Right ventricle myocardium superior (tissue), 1 donor: ENCODE results near the gene NUP153. TPM values are rescaled to one million over a fixed set of nuclear protein-coding genes. Genes with fewer than 3 reads are reported as not detected.
"Not testable (repeated sequence)": the region's sequence is repeated elsewhere in the genome, so short reads cannot be mapped to it uniquely, and the experiment has no call there.

Source experiments
- ATAC-seq: fragments of 200-7000 bp; cut with Tn5 transposase; one replicate; pipeline ENCODE4 v1.9.1; 2020; ENCODE audit warnings: mild to moderate bottlenecking; ENCODE audit not compliant: poor library complexity
- DNase-seq: peaks from one replicate; pipeline ENCODE4 v3.0.0-alpha.2; 2020
- intact Hi-C: fragments of 100-400 bp; cut with DNase I; formaldehyde crosslinking; loops from one replicate; pipeline ENCODE4 v1.11.2; 2022
- total RNA-seq: library from RNA; stranded (reverse); fragmentation: NEBNext Ultra II Directional; extraction: Animal tissue kit (Norgen Biotek cat#: 25700); gene quantifications from one replicate; pipeline ENCODE4 v1.2.1, GENCODE V29; 2021
- donor health status: DM: no; HTN: yes; CAD: no; lungs with severe emphysema.

Gene NUP153
- total RNA-seq, 1 donor from 2014 or later: 23.6 TPM

GRCh38 chr6:17716221-17716620, 9.5 kb upstream of the NUP153 start:
- DNase-seq (no peak), ATAC-seq (no peak)
- intact Hi-C loops: no loop called here

GRCh38 chr6:17714879-17715851, 8.4 kb upstream of the NUP153 start:
- DNase-seq (no peak), ATAC-seq (no peak)
- intact Hi-C loops: no loop called here

DNA sequence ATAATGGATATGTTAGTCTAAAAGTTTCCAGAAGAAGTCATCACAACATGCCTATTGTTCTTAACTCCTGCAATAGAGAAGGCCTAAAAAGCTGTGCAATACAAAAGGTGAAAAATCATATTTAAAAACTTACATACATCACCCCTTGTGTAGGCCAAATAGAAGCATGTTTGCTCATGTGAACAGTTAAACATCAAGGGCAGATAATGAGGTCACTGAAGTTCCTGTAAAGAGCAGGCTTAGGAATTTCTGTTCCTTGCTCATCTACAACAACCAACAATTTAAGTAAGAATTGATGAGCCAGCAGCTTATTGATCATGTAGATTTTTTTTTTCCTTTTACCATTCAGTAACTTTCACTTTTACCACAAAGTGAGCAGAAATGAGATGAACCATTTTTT, 7.5 kb upstream of the NUP153 start:
- no peak for DNase-seq
- no peak for ATAC-seq
- intact Hi-C loops: no loop called here

- intact Hi-C loops: no loop called here
- DNase-seq (no peak), ATAC-seq (no peak)
Observed at GRCh38 chr6:17712576-17712975, 5.9 kb upstream of the NUP153 start.

DNA sequence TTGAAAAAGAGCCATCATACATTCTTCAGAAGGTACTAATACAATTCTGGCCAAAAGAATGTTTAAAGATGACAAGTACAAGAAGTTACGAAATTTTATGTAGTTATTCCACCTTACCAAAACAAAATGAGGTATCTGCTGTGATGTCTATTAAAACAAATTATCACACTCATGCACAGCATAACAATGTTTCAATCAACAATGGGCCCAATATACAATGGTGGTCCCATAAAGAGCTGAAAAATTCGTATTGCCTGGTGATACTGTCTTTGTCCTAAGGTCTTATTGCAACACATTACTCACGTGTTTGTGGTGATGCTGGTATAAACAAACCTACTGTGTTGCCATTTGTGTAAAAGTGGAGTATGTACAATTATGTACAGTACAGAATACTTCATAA, 3.6 kb upstream of the NUP153 start:
- intact Hi-C loops: no loop called here
- ATAC-seq (no peak), DNase-seq (no peak)

DNA sequence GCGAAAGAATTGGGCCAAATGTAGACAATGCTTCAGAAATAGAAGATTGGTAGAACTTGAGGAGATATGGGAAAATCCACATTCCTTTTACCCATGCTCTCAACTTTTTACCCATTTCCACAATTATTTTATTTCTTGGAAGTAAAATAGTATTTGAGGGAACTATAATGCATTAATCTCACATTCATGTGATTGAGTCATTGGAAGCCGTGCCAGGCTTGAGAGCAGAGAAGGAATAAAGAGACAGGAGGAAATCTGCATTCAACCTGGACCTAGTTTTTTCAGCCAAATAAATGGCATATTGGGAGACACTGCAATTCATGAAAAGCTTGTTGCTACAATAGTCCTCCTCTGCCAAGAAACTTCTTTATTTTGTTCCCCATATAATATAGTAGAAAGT, 2.8 kb upstream of the NUP153 start:
- intact Hi-C loops: loop anchor here (10.0 kb wide), 1 partner anchor 105 kb away; the partner anchor contains the start of gene FAM8A1
- DNase-seq: no peak
- no peak for ATAC-seq

GRCh38 chr6:17708035-17708434, 1.3 kb upstream of the NUP153 start:
- intact Hi-C loops: loop anchor here (10.0 kb wide), 1 partner anchor 103 kb away; the partner anchor contains the start of gene FAM8A1
- ATAC-seq: not testable (repeated sequence)

DNA sequence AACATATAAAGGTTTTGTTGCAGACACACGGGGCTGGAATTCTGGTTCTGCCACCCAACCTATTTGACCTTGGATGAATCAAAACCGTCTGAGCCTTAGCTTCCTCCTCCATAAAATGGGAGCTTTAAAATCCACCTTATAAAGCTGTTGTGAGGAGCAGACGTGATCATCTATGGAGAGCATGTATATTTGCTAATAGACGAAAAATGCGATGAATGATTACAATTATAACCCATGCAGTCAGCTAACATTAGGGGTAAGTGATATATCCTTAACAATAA, 586 bp upstream of the NUP153 start:
- intact Hi-C loops: loop anchor here (10.0 kb wide), 1 partner anchor 103 kb away; the partner anchor contains the start of gene FAM8A1
- ATAC-seq (no peak), DNase-seq (no peak)

More at GRCh38 chr6:17708035-17708434, 1.3 kb upstream of the NUP153 start:
- not testable (repeated sequence) for DNase-seq

DNA sequence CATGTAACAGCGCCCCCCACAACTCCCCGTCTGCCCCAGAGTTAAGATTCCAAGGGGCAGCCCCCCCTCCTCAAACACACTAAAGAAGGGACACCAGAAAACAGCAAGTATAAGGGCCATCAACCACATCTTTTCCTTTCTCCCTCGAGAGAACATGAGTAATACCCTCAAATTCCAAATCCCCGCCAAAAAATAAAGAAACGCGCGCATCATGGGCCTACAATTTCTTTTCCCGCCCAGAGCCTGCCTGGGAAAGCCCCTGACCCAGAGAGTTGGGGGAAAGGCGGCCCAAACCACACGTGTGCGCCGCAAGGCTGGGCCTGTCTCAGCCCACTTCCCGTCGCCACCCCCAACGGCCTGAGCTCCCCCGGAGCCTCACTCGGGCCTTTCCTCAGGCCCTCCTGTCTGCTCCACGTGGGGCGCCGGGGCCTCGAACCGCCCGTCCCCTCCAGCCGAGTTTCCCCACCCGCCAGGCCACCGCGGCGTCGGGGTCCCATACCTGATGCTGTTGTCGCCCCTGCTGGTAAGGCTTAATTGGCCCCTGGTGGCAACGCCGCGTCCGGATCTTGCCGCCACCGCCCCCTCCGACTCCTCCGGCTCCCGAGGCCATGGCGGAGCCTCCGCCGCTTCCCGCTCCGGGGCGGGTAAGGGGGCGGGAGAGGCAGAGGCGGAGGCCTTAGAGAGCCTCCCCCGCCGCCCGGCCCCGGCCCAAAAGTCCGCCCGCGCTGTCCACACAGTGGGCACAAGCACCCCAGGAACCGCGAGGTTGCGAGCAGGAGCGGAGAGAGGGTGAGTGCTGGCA, 746 bp downstream of the NUP153 start:
- intact Hi-C loops: loop anchor here (10.0 kb wide), 1 partner anchor 101 kb away; the partner anchor contains the start of gene FAM8A1
- DNase-seq (peak; percentile 70), ATAC-seq (peak; percentile 65)

DNA sequence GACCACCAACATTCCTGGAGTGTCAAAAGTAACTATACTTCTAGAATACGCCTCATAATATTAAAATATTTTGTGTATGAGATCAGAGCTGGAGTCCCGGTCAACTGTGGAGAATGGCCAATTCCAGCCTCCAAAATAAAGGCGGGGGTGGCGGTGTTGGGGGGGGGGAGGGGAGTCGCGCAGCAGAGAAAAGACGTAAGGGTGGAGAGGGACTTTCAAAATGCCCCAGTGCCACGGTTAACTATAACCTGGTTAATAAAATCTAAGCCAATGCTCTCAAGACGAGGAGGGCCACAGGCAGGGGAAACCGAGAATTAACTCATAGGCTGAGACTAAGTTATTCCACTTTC, 1.3 kb downstream of the NUP153 start:
- peak; percentile 37 for ATAC-seq
- intact Hi-C loops: loop anchor here (10.0 kb wide), 1 partner anchor 101 kb away; the partner anchor contains the start of gene FAM8A1
- DNase-seq: no peak

DNA sequence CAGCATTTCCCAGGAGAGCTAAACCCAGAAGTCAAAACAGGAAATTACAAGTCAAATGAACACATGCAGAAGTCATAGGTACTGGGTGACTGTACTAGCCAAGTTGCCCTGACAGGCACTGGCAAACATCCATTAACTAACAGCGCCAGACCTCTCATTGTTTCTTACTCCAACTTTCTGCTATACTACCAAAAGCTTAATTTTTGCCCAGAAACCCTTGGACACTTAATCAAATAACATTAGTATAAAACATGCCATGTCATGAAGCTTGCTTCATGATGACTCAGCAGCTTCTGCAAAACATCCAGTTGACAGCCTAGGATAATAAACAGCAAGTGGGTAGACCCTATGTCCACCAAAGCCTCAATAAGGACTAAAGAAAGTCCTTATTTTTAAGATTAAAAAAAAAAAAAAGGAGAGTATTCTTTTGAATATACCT, 3.5 kb downstream of the NUP153 start:
- intact Hi-C loops: loop anchor here (10.0 kb wide), 1 partner anchor 98 kb away; the partner anchor contains the start of gene FAM8A1
- DNase-seq (no peak), ATAC-seq (no peak)

DNA sequence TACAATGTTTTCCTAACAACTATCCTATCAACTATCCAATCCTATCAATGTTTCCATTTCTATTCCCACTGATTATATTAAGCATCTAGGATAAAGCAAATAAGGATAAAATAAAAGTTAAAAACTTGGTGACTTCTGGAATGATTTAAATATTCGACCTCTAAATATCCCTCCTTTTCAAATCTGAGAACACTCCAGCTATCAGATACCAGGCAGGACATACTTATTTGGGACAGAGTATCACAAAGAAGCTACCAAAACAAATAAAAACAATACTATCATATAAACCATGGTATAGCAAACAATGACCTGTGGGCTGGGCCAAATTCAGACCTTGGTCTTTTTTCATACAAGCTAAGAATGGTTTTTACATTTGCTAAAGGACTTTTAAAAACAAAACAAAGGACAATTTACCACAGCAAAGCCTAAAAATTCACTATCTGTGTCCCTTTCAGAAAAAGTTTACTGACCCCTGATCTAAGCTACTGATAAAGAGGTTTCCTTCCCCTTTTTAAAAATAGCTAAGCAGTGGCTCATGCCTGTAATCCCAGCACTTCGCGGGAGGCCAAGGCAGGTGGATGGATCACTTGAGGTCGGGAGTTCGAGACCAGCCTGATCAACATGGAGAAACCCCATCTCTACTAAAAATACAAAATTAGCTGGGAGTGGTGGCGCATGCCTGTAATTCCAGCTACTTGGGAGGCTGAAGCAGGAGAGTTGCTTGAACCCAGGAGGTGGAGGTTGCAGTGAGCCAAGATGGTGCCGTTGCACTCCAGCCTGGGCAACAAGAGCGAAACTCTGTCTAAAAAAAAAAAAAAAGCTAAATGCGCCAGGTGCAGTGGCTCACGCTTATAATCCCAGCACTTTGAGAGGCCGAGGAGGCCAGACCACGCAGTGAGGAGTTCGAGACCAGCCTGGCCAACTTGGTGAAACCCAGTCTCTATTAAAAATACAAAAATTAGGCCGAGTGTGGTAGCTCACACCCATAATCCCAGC, 6.0 kb downstream of the NUP153 start:
- no peak for ATAC-seq
- no peak for DNase-seq
- intact Hi-C loops: loop anchor here (10.0 kb wide), 1 partner anchor 96 kb away; the partner anchor contains the start of gene FAM8A1

- intact Hi-C loops: no loop called here
- DNase-seq (no peak), ATAC-seq (no peak)
Observed at GRCh38 chr6:17691925-17692538, 14.7 kb downstream of the NUP153 start.

DNA sequence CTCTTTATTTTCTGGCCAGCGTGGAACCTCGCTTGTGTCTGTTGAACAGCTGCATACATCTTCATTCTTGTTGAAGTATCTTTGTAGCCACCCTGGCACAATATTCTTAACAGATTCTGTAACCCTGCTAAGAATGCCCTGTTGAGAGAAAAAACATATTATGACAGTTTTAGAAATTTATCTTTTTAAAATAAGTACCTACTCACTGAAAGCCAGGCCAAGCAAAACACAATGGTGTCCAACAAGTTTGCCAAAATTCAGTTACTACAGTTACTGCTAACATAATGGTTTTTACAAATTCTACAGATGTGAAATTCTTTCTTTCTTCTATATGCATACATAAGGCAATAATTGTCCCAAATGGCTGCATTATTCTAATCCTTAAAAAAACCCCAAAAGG, 18.2 kb downstream of the NUP153 start:
- intact Hi-C loops: no loop called here
- DNase-seq: no peak
- ATAC-seq: no peak

DNA sequence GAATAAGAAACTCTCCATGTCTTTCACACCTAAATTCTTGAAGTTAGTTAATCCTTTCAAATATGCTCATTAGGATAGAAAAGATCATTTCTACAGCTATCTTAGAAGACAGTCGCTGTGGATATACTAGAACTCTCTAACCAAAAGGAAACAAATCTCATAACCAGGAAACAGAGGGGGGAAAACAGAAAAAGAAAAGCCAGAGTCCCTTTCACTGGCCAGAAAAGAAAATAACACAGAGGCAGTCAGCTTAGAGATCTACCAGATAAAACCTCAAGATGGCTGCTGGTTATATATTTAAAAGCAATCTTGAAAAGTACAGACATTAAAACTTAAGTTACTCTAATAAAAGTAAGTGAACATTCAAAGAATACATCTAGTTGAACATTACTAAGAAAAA, 19.6 kb downstream of the NUP153 start:
- no peak for DNase-seq
- ATAC-seq: no peak
- intact Hi-C loops: no loop called here

GRCh38 chr6:17684134-17684533, 22.6 kb downstream of the NUP153 start:
- DNase-seq (no peak), ATAC-seq (no peak)
- intact Hi-C loops: no loop called here

- no peak for ATAC-seq
- no peak for DNase-seq
- intact Hi-C loops: no loop called here
Observed at GRCh38 chr6:17683428-17683827, 23.3 kb downstream of the NUP153 start.

DNA sequence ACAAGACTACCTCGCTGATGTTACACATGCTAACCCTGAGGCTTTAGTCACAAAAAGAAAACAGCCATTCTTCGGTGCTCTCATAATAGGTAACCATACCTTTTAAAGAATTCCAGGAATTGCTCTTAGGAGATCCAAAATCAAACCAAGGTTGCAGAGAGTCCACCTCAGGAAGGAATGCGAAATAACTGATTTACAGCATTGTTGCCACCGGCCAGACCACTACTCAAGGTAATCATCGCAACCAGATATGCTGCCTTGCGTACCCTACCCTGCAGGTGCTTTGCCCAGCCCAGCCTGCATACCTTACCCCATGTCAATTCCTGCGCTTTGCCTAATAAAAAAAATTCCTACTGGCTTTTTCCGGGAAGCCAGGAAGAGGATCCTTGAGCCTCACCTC, 27.0 kb downstream of the NUP153 start:
- DNase-seq: no peak
- intact Hi-C loops: no loop called here

More for the DNA sequence above, 27.0 kb downstream of the NUP153 start:
- ATAC-seq: no peak
